Central memory CD4-positive, alpha-beta T cell (primary cell): ENCODE measurements around the gene SPRR2F.
"Not testable (repeated sequence)": the region's sequence is repeated elsewhere in the genome, so short reads cannot be mapped to it uniquely, and the experiment has no call there.

Source experiments
- DNase-seq: peaks from one replicate; pipeline ENCODE4 v3.0.0; 2022
- total RNA-seq, 3 experiments: gene quantifications; one replicate each; lab custom pipeline; 2026; lab: John Stamatoyannopoulos, UW

The SPRR2F gene
- total RNA-seq = 0 reads per million in 3 experiments

GRCh38 chr1:153113416-153113815 lies at the start of gene SPRR2F:
TSS of gene SPRR2F (minus strand) at chr1:153113516. CDS start at chr1:153112733, 783 bp downstream.
- no peak for DNase-seq

GRCh38 chr1:153155541-153155940 lies 42.2 kb upstream of the SPRR2F start:
- no peak for DNase-seq

GRCh38 chr1:153152481-153152880 lies 39.2 kb upstream of the SPRR2F start:
- DNase-seq = no peak

- DNase-seq = no peak
These were observed 37.5 kb upstream of the SPRR2F start, which contains the start of gene SPRR2G for GRCh38 chr1:153150846-153151245. TSS of gene SPRR2G (minus strand) at chr1:153150890. CDS start at chr1:153150110, 780 bp downstream.

GRCh38 chr1:153141377-153141776 lies 28.1 kb upstream of the SPRR2F start:
- no peak for DNase-seq

GRCh38 chr1:153140484-153140883 lies 27.2 kb upstream of the SPRR2F start:
- DNase-seq = no peak

- DNase-seq = no peak
These were observed 20.4 kb upstream of the SPRR2F start for GRCh38 chr1:153133743-153134142.

GRCh38 chr1:153133267-153133666 lies 20.0 kb upstream of the SPRR2F start:
- no peak for DNase-seq

GRCh38 chr1:153128688-153129087 lies 15.4 kb upstream of the SPRR2F start:
- not testable (repeated sequence) for DNase-seq

- DNase-seq = no peak
These were observed 14.0 kb upstream of the SPRR2F start for GRCh38 chr1:153127296-153127695.

GRCh38 chr1:153125536-153125935 lies 12.2 kb upstream of the SPRR2F start:
- DNase-seq = no peak

- DNase-seq = not testable (repeated sequence)
These were observed 10.5 kb upstream of the SPRR2F start for GRCh38 chr1:153123793-153124192.

- no peak for DNase-seq
These were observed 9.6 kb upstream of the SPRR2F start for GRCh38 chr1:153122831-153123421.

- no peak for DNase-seq
These were observed 7.6 kb upstream of the SPRR2F start for GRCh38 chr1:153120945-153121344.

- DNase-seq = no peak
These were observed 6.2 kb upstream of the SPRR2F start for GRCh38 chr1:153119491-153119971.

- DNase-seq = not testable (repeated sequence)
These were observed 1.9 kb upstream of the SPRR2F start for GRCh38 chr1:153115264-153115663.

- DNase-seq = not testable (repeated sequence)
These were observed 862 bp downstream of the SPRR2F start for GRCh38 chr1:153112454-153112853.

- no peak for DNase-seq
These were observed 13.1 kb downstream of the SPRR2F start for GRCh38 chr1:153100245-153100644.

GRCh38 chr1:153099461-153100045 lies 13.8 kb downstream of the SPRR2F start:
- DNase-seq = no peak

- DNase-seq = no peak
These were observed 17.6 kb downstream of the SPRR2F start for GRCh38 chr1:153095764-153096163.

- no peak for DNase-seq
These were observed 18.9 kb downstream of the SPRR2F start, which contains the start of gene SPRR2E for GRCh38 chr1:153094426-153094825. TSS of gene SPRR2E (minus strand) at chr1:153094526. CDS start at chr1:153093751, 775 bp downstream.

- DNase-seq = no peak
These were observed 25.7 kb downstream of the SPRR2F start for GRCh38 chr1:153087652-153088051.

GRCh38 chr1:153081736-153082135 lies 31.6 kb downstream of the SPRR2F start:
- no peak for DNase-seq
